ENCODE measurements around the gene DOK5. TPM values are rescaled to one million over a fixed set of nuclear protein-coding genes. Genes with fewer than 3 reads are reported as not detected.
A peak's percentile ranks its signal among the peaks of the same experiment; 100 is the strongest.
"Not testable (repeated sequence)": the region's sequence is repeated elsewhere in the genome, so short reads cannot be mapped to it uniquely, and the experiment has no call there.

Gene DOK5
- total RNA-seq, 1 donor from 2014 or later, result 11.1 TPM

GRCh38 chr20:54472607-54473006 is 2.8 kb upstream of the DOK5 start:
- DNase-seq, result no peak

GRCh38 chr20:54473340-54473739 is 2.1 kb upstream of the DOK5 start:
- DNase-seq, result no peak

GRCh38 chr20:54474046-54474445 is 1.3 kb upstream of the DOK5 start:
- no peak for DNase-seq

GRCh38 chr20:54474866-54475265 is 527 bp upstream of the DOK5 start:
- DNase-seq, result no peak

GRCh38 chr20:54476169-54477009 is 996 bp downstream of the DOK5 start:
- DNase-seq, result peak; percentile 42

- DNase-seq, result peak; percentile 94
These were observed 2.0 kb downstream of the DOK5 start for GRCh38 chr20:54477191-54477955.

GRCh38 chr20:54479138-54479906 is 3.9 kb downstream of the DOK5 start:
- no peak for DNase-seq

- not testable (repeated sequence) for DNase-seq
These were observed 4.5 kb downstream of the DOK5 start for GRCh38 chr20:54479937-54480336.

GRCh38 chr20:54481442-54481841 is 6.0 kb downstream of the DOK5 start:
- no peak for DNase-seq

- DNase-seq, result no peak
These were observed 10.2 kb downstream of the DOK5 start for GRCh38 chr20:54485631-54486030.

- DNase-seq, result no peak
These were observed 11.2 kb downstream of the DOK5 start for GRCh38 chr20:54486585-54486984.

- no peak for DNase-seq
These were observed 13.0 kb downstream of the DOK5 start for GRCh38 chr20:54488442-54488841.

- DNase-seq, result no peak
These were observed 16.1 kb downstream of the DOK5 start for GRCh38 chr20:54491506-54491905.

- no peak for DNase-seq
These were observed 19.1 kb downstream of the DOK5 start for GRCh38 chr20:54494303-54495006.

- DNase-seq, result no peak
These were observed 22.7 kb downstream of the DOK5 start for GRCh38 chr20:54497931-54498718.

GRCh38 chr20:54499111-54499510 is 23.7 kb downstream of the DOK5 start:
- DNase-seq, result no peak

- no peak for DNase-seq
These were observed 26.8 kb downstream of the DOK5 start for GRCh38 chr20:54502179-54502578.

GRCh38 chr20:54506643-54507042 is 31.2 kb downstream of the DOK5 start:
- DNase-seq, result no peak

- DNase-seq, result no peak
These were observed 35.2 kb downstream of the DOK5 start for GRCh38 chr20:54510541-54511129.

- DNase-seq, result no peak
These were observed 37.3 kb downstream of the DOK5 start for GRCh38 chr20:54512694-54513093.

Data from skin of body (tissue), 2 donors.